Neural cell (in vitro differentiated cells): ENCODE measurements around the gene RMI1. TPM values are rescaled to one million over a fixed set of nuclear protein-coding genes. Genes with fewer than 3 reads are reported as not detected.

Source experiments
- H2AFZ ChIP-seq: fragments of 200-600, 300-800 bp; sonication (generic), shearing (Covaris generic); 2 replicates; pipeline ENCODE4 v1.6.0; 2014; ENCODE audit warnings: low read depth, mild to moderate bottlenecking, antibody characterized with exemption, low read length, moderate library complexity
- H3F3A ChIP-seq: fragments of 200-600 bp; shearing (Covaris generic); 2 replicates; pipeline ENCODE4 v1.6.1; 2016; ENCODE audit warnings: mild to moderate bottlenecking, moderate library complexity, mixed read lengths, antibody characterized with exemption, low read length; ENCODE audit not compliant: insufficient read depth, poor library complexity, severe bottlenecking
- H3K27ac ChIP-seq: fragments of 200-600, 300-800 bp; sonication (generic), shearing (Covaris generic); 2 replicates; pipeline ENCODE4 v1.5.1; 2014; ENCODE audit warnings: mild to moderate bottlenecking, low read length, moderate library complexity
- H3K27me3 ChIP-seq: fragments of 300-800, 200-600 bp; sonication (generic), shearing (Covaris generic); 2 replicates; pipeline ENCODE4 v1.6.0; 2014; ENCODE audit warnings: mild to moderate bottlenecking, low read depth, low read length, moderate library complexity; ENCODE audit not compliant: insufficient read depth
- H3K36me3 ChIP-seq: fragments of 300-800, 200-600 bp; sonication (generic), shearing (Covaris generic); 2 replicates; pipeline ENCODE4 v1.5.1; 2014; ENCODE audit warnings: mild to moderate bottlenecking, antibody characterized with exemption, low read length, moderate library complexity; ENCODE audit not compliant: insufficient read depth
- H3K4me2 ChIP-seq: fragments of 300-800, 200-600 bp; sonication (generic), shearing (Covaris generic); 2 replicates; pipeline ENCODE4 v1.6.0; 2014; ENCODE audit warnings: mild to moderate bottlenecking, low read length
- H3K4me3 ChIP-seq: fragments of 300-800, 200-600 bp; sonication (generic), shearing (Covaris generic); 2 replicates; pipeline ENCODE4 v1.5.1; 2014; ENCODE audit warnings: mild to moderate bottlenecking, low read length, moderate library complexity
- H3K79me2 ChIP-seq: fragments of 200-600 bp; shearing (Covaris generic); replicated peaks from 2 replicates; pipeline ENCODE4 v1.6.0; 2014; ENCODE audit warnings: mild to moderate bottlenecking, low read length, moderate library complexity; ENCODE audit not compliant: insufficient read depth
- H3K9ac ChIP-seq: fragments of 300-800, 200-600 bp; sonication (generic), shearing (Covaris generic); 2 replicates; pipeline ENCODE4 v1.6.1; 2016; ENCODE audit warnings: mild to moderate bottlenecking, low read length, mixed read lengths
- H3K9me2 ChIP-seq: fragments of 200-600 bp; shearing (Covaris generic); 2 replicates; pipeline ENCODE4 v1.6.1; 2016; ENCODE audit warnings: mild to moderate bottlenecking, low read length, mixed read lengths; ENCODE audit not compliant: insufficient read depth
- H3K9me3 ChIP-seq: fragments of 200-600, 300-800 bp; sonication (generic), shearing (Covaris generic); 2 replicates; pipeline ENCODE4 v1.6.1; 2016; ENCODE audit warnings: mild to moderate bottlenecking, mixed run types, low read length, moderate library complexity, mixed read lengths
- H4K20me1 ChIP-seq: fragments of 200-600 bp; shearing (Covaris generic); 2 replicates; pipeline ENCODE4 v1.6.1; 2016; ENCODE audit warnings: mild to moderate bottlenecking, mixed run types; ENCODE audit not compliant: insufficient read depth
- EP300 ChIP-seq: fragments of 450-650 bp; conservative IDR thresholded peaks from 2 replicates; pipeline ENCODE4 v1.6.1; 2014; ENCODE audit warnings: antibody characterized with exemption, mild to moderate bottlenecking, moderate library complexity; ENCODE audit not compliant: poor library complexity, severe bottlenecking
- EZH2 ChIP-seq: fragments of 200-600, 300-800 bp; shearing (Covaris generic), sonication (generic); IDR thresholded peaks from 2 replicates; pipeline ENCODE4 v1.6.1; 2014; ENCODE audit warnings: antibody characterized with exemption, low read length, borderline replicate concordance, mild to moderate bottlenecking; ENCODE audit not compliant: insufficient read depth, poor library complexity, severe bottlenecking
- MXI1 ChIP-seq: fragments of 450-650 bp; conservative IDR thresholded peaks from 2 replicates; pipeline ENCODE4 v1.6.1; 2014; ENCODE audit warnings: antibody characterized with exemption, mild to moderate bottlenecking; ENCODE audit not compliant: poor library complexity, severe bottlenecking
- POLR2AphosphoS5 ChIP-seq: IDR thresholded peaks from 2 replicates; pipeline ENCODE4 v1.6.1; 2012
- RAD21 ChIP-seq: fragments of 450-650 bp; conservative IDR thresholded peaks from 2 replicates; pipeline ENCODE4 v1.6.1; 2014; ENCODE audit warnings: antibody characterized with exemption, mild to moderate bottlenecking, moderate library complexity
- SMC3 ChIP-seq: fragments of 450-650 bp; conservative IDR thresholded peaks from 2 replicates; pipeline ENCODE4 v1.6.1; 2014; ENCODE audit warnings: antibody characterized with exemption, mild to moderate bottlenecking, moderate library complexity; ENCODE audit not compliant: poor library complexity
- TAF1 ChIP-seq: IDR thresholded peaks from 2 replicates; pipeline ENCODE4 v1.6.1; 2012; ENCODE audit warnings: low read depth
- polyA plus RNA-seq: library from polyadenylated mRNA; depleted of rRNA; stranded (reverse); fragments of >200 nt; gene quantifications from 2 replicates; pipeline ENCODE4 v1.2.3, GENCODE V29; 2014
- TF ChIP-seq, protein P1 (sequence below): IDR thresholded peaks from 2 replicates; pipeline ENCODE4 v1.6.1; 2012; ENCODE audit warnings: borderline replicate concordance
- TF ChIP-seq, protein P2 (sequence below): fragments of 450-650 bp; IDR thresholded peaks from 2 replicates; pipeline ENCODE4 v1.5.1; 2014; ENCODE audit warnings: antibody characterized with exemption, mild to moderate bottlenecking, moderate library complexity; ENCODE audit not compliant: poor library complexity, severe bottlenecking

Gene RMI1
- polyA plus RNA-seq, 1 donor from 2014 or later: 13.1 TPM

DNA sequence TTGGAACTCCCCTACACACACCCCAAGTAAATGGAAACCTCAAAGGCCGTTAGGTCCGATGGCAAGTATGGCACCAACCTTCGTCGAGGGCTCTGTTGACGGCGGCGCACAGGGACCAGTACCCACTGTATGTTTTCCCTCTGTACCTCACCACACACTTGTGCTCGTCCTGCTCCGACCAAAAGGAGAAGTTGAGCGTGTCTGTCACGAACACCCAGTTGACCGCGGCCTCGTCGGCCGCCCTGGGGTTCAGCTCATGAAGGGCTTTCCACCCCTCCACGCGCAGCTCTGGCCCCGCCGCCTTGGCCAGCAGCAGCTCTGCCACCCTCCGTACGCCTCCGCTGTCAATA lies 24.5 kb upstream of the RMI1 start:
- Histone ChIP-seq H3K27ac (no peak overlapping the region), H3K4me3 (no peak overlapping the region), H3K27me3 (no peaks in the 10 kb centered on the region), H3F3A (no peaks in the 10 kb centered on the region), H2AFZ (no peak overlapping the region), H3K4me2 (no peak overlapping the region), H3K79me2 (no peaks in the 10 kb centered on the region), H3K36me3 (no peaks in the 10 kb centered on the region), H3K9me3 (no peaks in the 10 kb centered on the region), H3K9ac (no peak overlapping the region), H3K9me2 (no peaks in the 10 kb centered on the region), H4K20me1 (no peaks in the 10 kb centered on the region)
- no peak for TF ChIP-seq TAF1
- TF ChIP-seq POLR2AphosphoS5: no peak
- TF ChIP-seq, protein P1, sequence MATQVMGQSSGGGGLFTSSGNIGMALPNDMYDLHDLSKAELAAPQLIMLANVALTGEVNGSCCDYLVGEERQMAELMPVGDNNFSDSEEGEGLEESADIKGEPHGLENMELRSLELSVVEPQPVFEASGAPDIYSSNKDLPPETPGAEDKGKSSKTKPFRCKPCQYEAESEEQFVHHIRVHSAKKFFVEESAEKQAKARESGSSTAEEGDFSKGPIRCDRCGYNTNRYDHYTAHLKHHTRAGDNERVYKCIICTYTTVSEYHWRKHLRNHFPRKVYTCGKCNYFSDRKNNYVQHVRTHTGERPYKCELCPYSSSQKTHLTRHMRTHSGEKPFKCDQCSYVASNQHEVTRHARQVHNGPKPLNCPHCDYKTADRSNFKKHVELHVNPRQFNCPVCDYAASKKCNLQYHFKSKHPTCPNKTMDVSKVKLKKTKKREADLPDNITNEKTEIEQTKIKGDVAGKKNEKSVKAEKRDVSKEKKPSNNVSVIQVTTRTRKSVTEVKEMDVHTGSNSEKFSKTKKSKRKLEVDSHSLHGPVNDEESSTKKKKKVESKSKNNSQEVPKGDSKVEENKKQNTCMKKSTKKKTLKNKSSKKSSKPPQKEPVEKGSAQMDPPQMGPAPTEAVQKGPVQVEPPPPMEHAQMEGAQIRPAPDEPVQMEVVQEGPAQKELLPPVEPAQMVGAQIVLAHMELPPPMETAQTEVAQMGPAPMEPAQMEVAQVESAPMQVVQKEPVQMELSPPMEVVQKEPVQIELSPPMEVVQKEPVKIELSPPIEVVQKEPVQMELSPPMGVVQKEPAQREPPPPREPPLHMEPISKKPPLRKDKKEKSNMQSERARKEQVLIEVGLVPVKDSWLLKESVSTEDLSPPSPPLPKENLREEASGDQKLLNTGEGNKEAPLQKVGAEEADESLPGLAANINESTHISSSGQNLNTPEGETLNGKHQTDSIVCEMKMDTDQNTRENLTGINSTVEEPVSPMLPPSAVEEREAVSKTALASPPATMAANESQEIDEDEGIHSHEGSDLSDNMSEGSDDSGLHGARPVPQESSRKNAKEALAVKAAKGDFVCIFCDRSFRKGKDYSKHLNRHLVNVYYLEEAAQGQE: no peak
- TF ChIP-seq, protein P2, sequence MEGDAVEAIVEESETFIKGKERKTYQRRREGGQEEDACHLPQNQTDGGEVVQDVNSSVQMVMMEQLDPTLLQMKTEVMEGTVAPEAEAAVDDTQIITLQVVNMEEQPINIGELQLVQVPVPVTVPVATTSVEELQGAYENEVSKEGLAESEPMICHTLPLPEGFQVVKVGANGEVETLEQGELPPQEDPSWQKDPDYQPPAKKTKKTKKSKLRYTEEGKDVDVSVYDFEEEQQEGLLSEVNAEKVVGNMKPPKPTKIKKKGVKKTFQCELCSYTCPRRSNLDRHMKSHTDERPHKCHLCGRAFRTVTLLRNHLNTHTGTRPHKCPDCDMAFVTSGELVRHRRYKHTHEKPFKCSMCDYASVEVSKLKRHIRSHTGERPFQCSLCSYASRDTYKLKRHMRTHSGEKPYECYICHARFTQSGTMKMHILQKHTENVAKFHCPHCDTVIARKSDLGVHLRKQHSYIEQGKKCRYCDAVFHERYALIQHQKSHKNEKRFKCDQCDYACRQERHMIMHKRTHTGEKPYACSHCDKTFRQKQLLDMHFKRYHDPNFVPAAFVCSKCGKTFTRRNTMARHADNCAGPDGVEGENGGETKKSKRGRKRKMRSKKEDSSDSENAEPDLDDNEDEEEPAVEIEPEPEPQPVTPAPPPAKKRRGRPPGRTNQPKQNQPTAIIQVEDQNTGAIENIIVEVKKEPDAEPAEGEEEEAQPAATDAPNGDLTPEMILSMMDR: no peak
- TF ChIP-seq EZH2: no peak
- TF ChIP-seq SMC3: no peak
- no peak for TF ChIP-seq RAD21
- no peak for TF ChIP-seq MXI1
- TF ChIP-seq EP300: no peak

DNA sequence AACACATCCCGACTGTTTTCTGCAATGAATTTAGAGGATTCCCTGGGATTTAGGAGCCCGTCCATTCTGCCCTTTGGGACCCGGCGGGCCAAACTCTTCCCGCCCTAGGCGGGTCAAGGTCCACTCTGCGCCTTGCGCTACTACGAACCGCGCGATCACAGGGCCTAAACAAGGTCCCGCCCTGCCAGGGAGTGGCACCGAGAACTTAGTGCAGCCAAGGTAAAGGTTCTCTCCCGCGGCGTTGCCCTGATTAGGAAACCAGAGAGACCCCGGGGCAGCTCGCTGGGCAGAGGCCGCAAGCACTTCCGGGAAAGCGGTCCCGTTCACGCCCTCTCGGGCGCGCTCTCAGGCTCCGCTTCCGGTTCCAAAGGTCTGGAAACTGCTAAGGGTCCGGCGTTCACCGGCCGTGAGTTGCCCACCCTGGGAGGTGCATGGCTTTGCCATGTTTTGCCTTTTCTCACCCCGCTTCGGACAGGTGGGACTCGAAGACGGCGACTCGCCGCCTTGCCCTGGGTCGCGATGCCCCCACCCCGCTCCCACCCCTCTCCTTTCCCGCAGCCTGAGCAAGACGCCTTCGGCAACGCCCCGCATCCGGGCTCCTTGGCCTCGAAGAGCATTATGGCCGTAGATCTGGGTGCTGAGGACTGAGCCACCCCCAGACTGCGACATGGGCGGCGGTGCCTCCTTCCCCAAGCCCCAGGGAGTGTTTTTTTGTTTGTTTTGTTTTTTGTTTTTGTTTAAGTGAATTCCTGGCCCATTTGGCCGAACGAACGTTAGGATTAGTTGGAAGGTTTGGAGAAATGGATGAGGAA lies 24.0 kb upstream of the RMI1 start:
- Histone ChIP-seq H3K27ac (no peak overlapping the region), H3K27me3 (no peaks in the 10 kb centered on the region), H3K79me2 (no peaks in the 10 kb centered on the region), H3K9me3 (no peaks in the 10 kb centered on the region), H3K9me2 (no peaks in the 10 kb centered on the region), H3K4me2 (no peak overlapping the region), H3K4me3 (no peak overlapping the region), H3K9ac (no peak overlapping the region), H2AFZ (no peak overlapping the region), H3F3A (no peaks in the 10 kb centered on the region), H3K36me3 (no peaks in the 10 kb centered on the region), H4K20me1 (no peaks in the 10 kb centered on the region)
- TF ChIP-seq, protein P1: no peak
- TF ChIP-seq POLR2AphosphoS5 (no peak), TAF1 (no peak), RAD21 (no peak), SMC3 (no peak), MXI1 (no peak), EP300 (no peak), EZH2 (no peak)
- TF ChIP-seq, protein P2: no peak
